HT1080 (cell line): Measurements from ENCODE around the gene EEIG2. TPM values are rescaled to one million over a fixed set of nuclear protein-coding genes. Genes with fewer than 3 reads are reported as not detected.
"Not testable (repeated sequence)": the region's sequence is repeated elsewhere in the genome, so short reads cannot be mapped to it uniquely, and the experiment has no call there.

Experiments used
- DNase-seq: peaks from one replicate; pipeline ENCODE4 v3.0.0-alpha.2; 2015; ENCODE audit warnings: low read depth
- total RNA-seq: library from RNA; depleted of rRNA; stranded (reverse); fragments of >200 nt; shearing (Covaris generic); gene quantifications from 2 replicates; pipeline ENCODE4 v1.2.3, GENCODE V29; 2014

The EEIG2 gene
- total RNA-seq, 1 experiment from 2014 or later = 7.6 TPM

GRCh38 chr1:108547493-108547892 lies 12.4 kb upstream of the EEIG2 start:
- not testable (repeated sequence) for DNase-seq

DNA sequence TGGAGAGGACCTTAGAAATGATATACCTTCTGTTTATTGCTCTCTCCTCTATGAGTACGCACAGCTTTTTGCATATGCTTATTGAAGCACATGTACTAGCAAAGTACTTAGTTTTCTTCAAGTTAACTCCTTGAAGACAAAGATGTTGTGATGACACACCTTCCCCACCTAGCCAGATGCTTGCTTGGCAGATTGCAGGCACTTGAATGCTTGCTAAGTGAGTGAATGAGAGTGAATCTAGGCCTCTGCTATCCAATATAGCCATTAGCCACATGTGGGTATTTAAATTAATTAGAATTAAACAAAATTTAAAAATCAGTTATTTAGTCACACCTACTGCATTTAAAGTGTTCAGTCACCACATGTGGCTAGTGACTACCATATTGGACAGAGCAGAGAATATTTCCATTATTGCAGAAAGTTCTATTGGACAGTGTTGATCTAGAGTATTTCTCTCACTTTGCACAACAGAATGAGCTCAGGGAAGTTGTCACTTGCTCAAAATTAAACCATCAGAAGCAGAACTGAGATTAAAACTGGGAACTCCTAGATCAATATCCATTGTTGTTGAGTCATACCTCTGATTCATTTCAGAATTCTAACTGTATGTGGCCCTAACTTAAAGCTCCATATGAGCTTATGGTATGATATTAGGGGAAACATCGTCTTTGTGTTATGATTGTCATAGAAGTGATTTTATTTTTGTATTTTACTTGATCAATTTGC lies 8.6 kb upstream of the EEIG2 start:
- DNase-seq = no peak

- DNase-seq = no peak
These were observed 6.0 kb upstream of the EEIG2 start for GRCh38 chr1:108553905-108554304.

DNA sequence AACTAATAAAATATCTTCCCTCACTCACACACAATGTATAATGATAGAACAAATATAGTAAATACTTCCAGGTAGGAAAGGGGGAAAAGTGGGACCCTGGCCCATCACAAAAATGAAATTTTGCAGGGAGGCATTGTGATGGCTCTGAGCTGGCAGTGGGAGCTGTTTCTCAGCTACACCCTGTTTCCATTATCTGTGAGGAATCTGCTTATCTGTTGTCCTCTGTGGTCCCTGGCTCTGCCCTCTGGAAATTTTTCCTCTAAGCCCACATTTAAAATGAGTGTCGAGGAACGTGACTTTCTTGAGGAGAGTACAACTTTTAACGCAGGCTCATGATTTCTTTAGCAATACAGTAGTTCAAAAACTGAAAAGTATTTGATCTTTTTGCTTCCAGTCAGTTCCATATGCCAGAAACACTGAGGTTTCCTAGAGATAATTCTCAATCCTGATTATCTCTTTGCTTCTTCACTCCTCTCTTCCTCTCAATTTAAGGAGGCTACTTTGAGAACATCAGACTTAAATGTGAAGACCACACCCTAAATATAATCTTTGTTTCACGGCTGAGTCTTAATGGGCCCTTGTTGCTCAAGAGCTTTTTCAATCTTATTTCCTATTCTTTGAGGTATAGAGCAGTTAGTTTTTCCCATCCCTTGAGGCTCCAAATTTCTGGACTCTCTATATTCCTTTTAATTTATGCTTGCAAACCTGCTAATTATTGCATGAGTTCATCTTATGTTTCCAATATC lies 5.0 kb upstream of the EEIG2 start:
- DNase-seq = no peak

- no peak for DNase-seq
These were observed 3.8 kb upstream of the EEIG2 start for GRCh38 chr1:108556066-108556465.

DNA sequence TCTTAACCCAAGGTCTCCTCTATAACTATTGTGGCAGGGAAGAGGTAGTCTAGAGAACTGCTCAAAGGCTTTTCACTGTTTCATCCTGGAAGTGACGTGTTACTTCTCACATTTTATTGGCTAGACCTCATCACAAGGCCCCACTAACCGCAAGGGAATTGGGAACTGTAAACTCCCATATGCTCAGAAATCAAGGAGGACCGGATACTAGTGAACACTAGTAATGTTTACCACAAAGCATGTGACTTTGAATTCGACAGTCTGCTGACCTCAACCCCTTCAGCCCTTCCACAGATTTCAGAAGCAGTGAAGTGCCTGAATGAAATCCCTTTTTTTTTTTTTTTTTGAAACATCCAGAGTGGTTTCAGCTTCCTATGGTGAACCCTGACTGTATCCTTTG lies 3.4 kb upstream of the EEIG2 start:
- DNase-seq = peak; percentile 33

DNA sequence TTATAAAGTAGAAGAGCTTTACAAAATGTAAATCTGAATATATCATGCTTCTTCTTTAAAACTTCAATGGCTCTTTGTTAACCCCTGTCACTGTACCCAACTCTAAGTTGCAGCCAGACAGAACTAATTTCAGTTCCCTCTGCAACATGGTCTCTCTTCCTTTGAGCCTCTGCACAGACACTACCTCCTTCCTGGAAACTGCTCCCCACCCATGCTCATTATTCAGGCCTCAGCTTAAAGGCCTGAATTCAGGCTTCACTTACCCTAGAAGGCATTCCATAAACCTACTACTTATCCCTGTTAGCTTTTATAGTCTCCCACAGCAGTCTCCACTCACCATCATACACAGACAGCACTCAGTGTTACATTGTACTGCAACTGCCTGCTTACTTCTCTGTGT lies 2.6 kb upstream of the EEIG2 start:
- DNase-seq = no peak

DNA sequence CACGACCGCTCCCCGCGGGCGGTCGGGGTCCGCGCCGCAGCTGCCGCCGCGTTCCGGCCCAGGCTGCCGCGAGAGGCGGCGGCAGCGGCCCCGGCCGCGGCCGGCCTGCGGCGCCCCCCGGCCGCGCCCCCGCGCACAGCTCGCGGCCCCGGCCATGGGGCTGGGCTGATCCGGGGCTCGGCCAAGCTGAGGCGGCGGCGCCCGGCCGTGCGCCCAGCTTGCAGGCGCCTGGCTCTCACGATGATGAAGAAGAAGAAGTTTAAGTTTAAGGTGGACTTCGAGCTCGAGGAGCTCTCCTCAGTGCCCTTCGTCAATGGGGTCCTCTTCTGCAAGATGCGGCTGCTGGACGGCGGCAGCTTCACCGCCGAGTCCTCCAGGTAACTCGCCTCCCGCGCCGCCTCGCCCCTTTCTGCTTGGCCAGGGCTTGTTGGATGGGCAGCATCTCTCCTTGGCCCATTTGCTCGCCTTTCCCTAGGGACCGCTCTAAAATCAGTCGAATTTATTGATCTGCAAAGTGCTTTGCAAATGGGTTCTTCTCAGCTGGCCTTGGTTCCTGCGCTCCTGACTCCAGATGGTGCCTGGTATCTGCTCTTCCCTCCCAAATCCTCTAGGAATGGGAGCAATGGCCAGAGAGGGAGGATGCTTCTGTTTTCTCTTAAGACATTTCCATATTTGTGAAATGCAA lies 431 bp downstream of the EEIG2 start:
- peak; percentile 29 for DNase-seq

- DNase-seq = peak; percentile 48
These were observed 1.1 kb downstream of the EEIG2 start for GRCh38 chr1:108560874-108561459.

- DNase-seq = peak; percentile 55
These were observed 1.9 kb downstream of the EEIG2 start for GRCh38 chr1:108561689-108562326.

- DNase-seq = no peak
These were observed 3.9 kb downstream of the EEIG2 start for GRCh38 chr1:108563808-108564207.

- no peak for DNase-seq
These were observed 5.2 kb downstream of the EEIG2 start for GRCh38 chr1:108565081-108565480.

- DNase-seq = no peak
These were observed 5.6 kb downstream of the EEIG2 start for GRCh38 chr1:108565512-108565911.

DNA sequence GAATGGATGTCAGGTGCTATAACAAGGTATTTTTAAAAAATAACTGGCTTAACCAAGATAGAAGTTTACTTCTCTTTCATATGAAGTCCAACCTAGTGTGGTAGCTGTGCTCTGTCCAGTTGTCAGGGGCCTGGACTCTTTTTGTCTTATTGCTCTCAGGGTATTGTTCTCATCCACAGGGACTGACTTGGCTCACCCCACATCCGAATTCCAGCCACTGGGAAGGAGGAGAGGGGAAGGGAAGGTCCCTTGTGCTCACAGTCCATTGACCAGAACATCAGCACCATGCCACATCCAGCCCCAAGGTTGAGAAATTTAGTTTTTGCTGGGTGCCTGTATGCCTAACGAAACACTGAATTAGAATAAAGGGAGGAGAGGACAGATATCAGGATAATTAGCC lies 8.7 kb downstream of the EEIG2 start:
- no peak for DNase-seq

DNA sequence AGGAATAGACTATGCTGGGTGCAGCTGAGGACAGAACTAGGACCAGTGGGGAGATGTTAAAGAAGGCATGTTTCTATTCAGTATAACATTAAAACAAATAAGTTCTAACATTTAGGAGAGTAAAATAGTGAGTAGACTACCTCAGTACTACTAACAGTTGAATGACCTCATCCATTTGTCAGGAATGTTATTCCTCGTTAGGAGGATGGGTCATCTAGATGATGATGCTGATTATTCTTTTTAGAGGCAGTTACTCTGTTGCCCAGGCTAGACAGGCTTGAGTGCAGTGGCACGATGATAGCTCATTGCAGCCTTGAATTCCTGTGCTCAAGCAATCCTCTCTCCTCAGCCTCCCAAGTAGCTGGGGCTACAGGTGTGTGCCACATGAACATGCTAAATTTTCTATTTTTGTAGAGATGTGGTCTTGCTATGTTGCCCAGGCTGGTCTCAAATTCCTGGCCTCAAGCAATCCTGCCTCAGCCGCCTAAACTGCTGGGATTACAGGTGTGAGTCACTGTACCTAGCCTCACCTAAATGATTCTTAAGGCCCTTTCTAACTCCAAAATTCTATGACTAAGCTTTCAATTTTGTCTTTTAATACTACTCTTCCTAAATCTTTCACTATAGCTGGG lies 9.3 kb downstream of the EEIG2 start:
- no peak for DNase-seq

GRCh38 chr1:108570128-108570527 lies 10.2 kb downstream of the EEIG2 start:
- DNase-seq = peak; percentile 48

GRCh38 chr1:108570998-108571401 lies 11.1 kb downstream of the EEIG2 start:
- DNase-seq = no peak

DNA sequence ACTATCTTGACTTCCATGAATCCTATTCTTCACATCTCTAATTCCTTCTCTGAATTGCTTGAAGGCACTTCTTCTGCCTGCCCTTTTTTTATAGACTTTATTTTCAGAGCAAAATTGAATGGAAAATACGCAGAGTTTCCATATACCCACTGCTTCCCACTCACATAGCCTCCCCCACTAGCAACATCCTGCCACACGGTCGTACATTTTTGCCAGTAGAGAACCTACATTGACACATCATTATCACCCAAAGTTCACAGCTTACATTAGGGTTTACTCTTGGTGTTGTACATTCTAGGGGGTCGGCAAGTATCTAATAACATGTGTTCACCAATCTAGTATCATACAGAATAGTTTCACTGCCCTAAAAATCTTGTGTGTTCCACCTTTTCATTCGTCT lies 12.3 kb downstream of the EEIG2 start:
- no peak for DNase-seq

- DNase-seq = no peak
These were observed 13.3 kb downstream of the EEIG2 start for GRCh38 chr1:108573183-108573582.

- DNase-seq = no peak
These were observed 14.1 kb downstream of the EEIG2 start for GRCh38 chr1:108574008-108574407.

DNA sequence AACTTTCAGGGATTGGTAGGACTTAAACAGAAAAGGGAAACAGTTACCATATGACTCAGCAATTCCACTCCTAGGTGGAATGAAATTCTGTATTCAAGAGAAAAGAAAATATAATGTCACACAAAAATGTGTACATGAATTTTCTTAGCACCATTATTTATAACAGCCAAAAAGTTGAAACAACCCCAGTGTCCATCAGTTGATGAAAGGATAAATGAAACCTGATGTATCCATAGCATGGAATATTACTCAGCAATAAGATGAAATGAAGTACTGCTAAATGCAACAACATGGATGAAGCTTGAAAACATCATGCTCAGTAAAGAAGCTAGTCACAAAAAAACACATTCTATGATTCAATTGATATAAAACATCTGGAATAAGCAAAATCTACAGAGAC lies 15.5 kb downstream of the EEIG2 start:
- DNase-seq = no peak
